Keratinocyte (primary cell): ENCODE measurements around the gene HMGCS1. TPM values are rescaled to one million over a fixed set of nuclear protein-coding genes. Genes with fewer than 3 reads are reported as not detected.

ENCODE experiments used
- DNase-seq: peaks from one replicate; pipeline ENCODE4 v3.0.0-alpha.2; 2011; ENCODE audit warnings: low read depth, missing footprints, low spot score
- FAIRE-seq: peaks from 2 replicates; lab custom pipeline; 2011; peaks lifted over from hg19 to GRCh38; lab: Jason Lieb, UNC
- H2AFZ ChIP-seq: 2 replicates; pipeline ENCODE4 v1.6.0; 2012; ENCODE audit warnings: low read length, control low read depth, inconsistent platforms; ENCODE audit not compliant: control insufficient read depth
- H3K27ac ChIP-seq: 2 replicates; pipeline ENCODE4 v1.5.1; 2011; ENCODE audit warnings: low read length; ENCODE audit not compliant: control insufficient read depth, insufficient read depth
- H3K27me3 ChIP-seq: 3 replicates; pipeline ENCODE4 v1.6.0; 2011; ENCODE audit warnings: low read length; ENCODE audit not compliant: control insufficient read depth, insufficient read depth; ENCODE audit errors: extremely low read depth
- H3K36me3 ChIP-seq, 2 experiments: 2 replicates in 1 of 2; 3 replicates in 1 of 2; pipeline ENCODE4 v1.5.1; 2011; ENCODE audit warnings: low read length in 2 of 2, mild to moderate bottlenecking in 1 of 2; ENCODE audit not compliant: control insufficient read depth in 2 of 2, insufficient read depth in 2 of 2; ENCODE audit errors: extremely low read depth in 1 of 2
- H3K4me1 ChIP-seq: 3 replicates; pipeline ENCODE4 v1.5.1; 2011; ENCODE audit warnings: low read length; ENCODE audit not compliant: control insufficient read depth, insufficient read depth; ENCODE audit errors: extremely low read depth
- H3K4me2 ChIP-seq: 3 replicates; pipeline ENCODE4 v1.6.0; 2011; ENCODE audit warnings: low read depth, low read length; ENCODE audit not compliant: control insufficient read depth, insufficient read depth; ENCODE audit errors: extremely low read depth
- H3K4me3 ChIP-seq, 3 experiments: fragments of 200-600 bp in 1 of 3; sonication (generic) in 1 of 3; 2 replicates in 2 of 3; 3 replicates in 1 of 3; pipeline ENCODE4 v1.5.1; 2011 to 2016; ENCODE audit warnings: low read length in 3 of 3, mild to moderate bottlenecking in 3 of 3, control low read depth in 2 of 3, inconsistent platforms in 1 of 3, low read depth in 1 of 3, mixed read lengths in 1 of 3, mixed run types in 1 of 3, moderate library complexity in 1 of 3; ENCODE audit not compliant: control insufficient read depth in 2 of 3, insufficient read depth in 2 of 3; ENCODE audit errors: extremely low read depth in 1 of 3
- H3K79me2 ChIP-seq: 2 replicates; pipeline ENCODE4 v1.6.0; 2012; ENCODE audit warnings: low read length; ENCODE audit not compliant: control insufficient read depth, insufficient read depth
- H3K9ac ChIP-seq: 3 replicates; pipeline ENCODE4 v1.6.0; 2011; ENCODE audit warnings: low read length; ENCODE audit not compliant: control insufficient read depth, insufficient read depth; ENCODE audit errors: extremely low read depth
- H3K9me1 ChIP-seq: 3 replicates; pipeline ENCODE4 v1.6.0; 2011; ENCODE audit warnings: low read length; ENCODE audit not compliant: control insufficient read depth, insufficient read depth; ENCODE audit errors: extremely low read depth
- H3K9me3 ChIP-seq: 2 replicates; pipeline ENCODE4 v1.5.1; 2012; ENCODE audit warnings: low read depth, low read length; ENCODE audit not compliant: control insufficient read depth
- H4K20me1 ChIP-seq: 3 replicates; pipeline ENCODE4 v1.6.0; 2011; ENCODE audit warnings: low read length; ENCODE audit not compliant: control insufficient read depth, insufficient read depth; ENCODE audit errors: extremely low read depth
- EZH2 ChIP-seq: IDR thresholded peaks from one replicate; pipeline ENCODE4 v1.6.1; 2012; ENCODE audit warnings: inconsistent platforms, mild to moderate bottlenecking, low read length, moderate library complexity
- dilution Hi-C: fragments of 300-500 bp; cut with MboI; formaldehyde crosslinking; loops from one replicate; pipeline ENCODE4 v1.7.0; 2020; ENCODE audit warnings: low sequenced_read_pairs; ENCODE audit not compliant: extremely low pct_ligation_motif_present
- polyA plus RNA-seq, 5 experiments: library from polyadenylated mRNA; depleted of rRNA in 3 of 5; stranded (reverse) in 3 of 5; stranded (forward) in 1 of 5; unstranded in 1 of 5; fragments of >200 nt; gene quantifications; 1 replicate in 1 of 5; 2 replicates in 3 of 5; 3 replicates in 1 of 5; pipeline versions ENCODE4 v1.2.1 to v1.2.3, GENCODE V29; 2011 to 2012; ENCODE audit warnings: missing spikeins in 2 of 5, low read depth in 1 of 5, low replicate concordance in 1 of 5
- TF ChIP-seq, protein P1 (sequence below), 3 experiments: IDR thresholded peaks in 1 of 3; conservative IDR thresholded peaks in 1 of 3; optimal IDR thresholded peaks in 1 of 3; 2 replicates in 2 of 3; 3 replicates in 1 of 3; pipeline versions ENCODE3 to v1.5.1; 2011; ENCODE audit warnings: low read length in 3 of 3, mild to moderate bottlenecking in 3 of 3, moderate library complexity in 2 of 3, control low read depth in 1 of 3, inconsistent platforms in 1 of 3; ENCODE audit not compliant: insufficient read depth in 2 of 3; ENCODE audit errors: extremely low read depth in 1 of 3

Gene HMGCS1
- polyA plus RNA-seq, 1 donor (not counting 4 experiments of a cell fraction or from before 2014, with no cell fraction given) = 512 TPM

DNA sequence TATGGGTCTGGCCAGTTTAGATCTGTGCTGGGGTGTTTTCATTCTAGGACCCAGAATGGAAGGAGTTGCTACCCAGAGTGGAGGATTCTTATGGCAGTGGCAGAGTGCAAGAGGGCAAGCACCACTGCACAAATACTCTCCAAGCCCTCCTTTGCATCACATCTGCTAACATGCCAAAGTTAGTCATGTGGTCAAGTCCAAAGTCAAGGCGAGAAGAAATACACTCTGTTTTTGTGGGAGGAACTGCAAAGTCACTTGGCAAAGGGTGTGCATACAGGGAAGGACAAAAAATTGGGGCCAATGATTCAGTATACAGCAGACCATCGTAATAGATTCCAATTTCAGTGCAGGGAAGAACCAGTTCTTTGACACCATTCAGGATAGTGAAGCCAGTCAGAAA lies 43.9 kb upstream of the HMGCS1 start:
- DNase-seq (no peak), FAIRE-seq (no peak)
- H3K27me3 ChIP-seq = no peaks in the 10 kb centered on the region
- H3K27ac ChIP-seq = no peak overlapping the region
- no peaks in the 10 kb centered on the region for H3K36me3 ChIP-seq
- H3K4me3 ChIP-seq = no peak overlapping the region
- no peaks in the 10 kb centered on the region for H3K79me2 ChIP-seq
- H3K9ac ChIP-seq = no peak overlapping the region
- H3K9me1 ChIP-seq = no peaks in the 10 kb centered on the region
- no peak overlapping the region for H3K4me2 ChIP-seq
- H3K4me1 ChIP-seq = peaks cover 8% of the 10 kb centered on the region
- dilution Hi-C loops = no loop called here
- H4K20me1 ChIP-seq = no peaks in the 10 kb centered on the region
- H2AFZ ChIP-seq = no peak overlapping the region
- peaks cover 4% of the 10 kb centered on the region for H3K9me3 ChIP-seq
- TF ChIP-seq, protein P1, sequence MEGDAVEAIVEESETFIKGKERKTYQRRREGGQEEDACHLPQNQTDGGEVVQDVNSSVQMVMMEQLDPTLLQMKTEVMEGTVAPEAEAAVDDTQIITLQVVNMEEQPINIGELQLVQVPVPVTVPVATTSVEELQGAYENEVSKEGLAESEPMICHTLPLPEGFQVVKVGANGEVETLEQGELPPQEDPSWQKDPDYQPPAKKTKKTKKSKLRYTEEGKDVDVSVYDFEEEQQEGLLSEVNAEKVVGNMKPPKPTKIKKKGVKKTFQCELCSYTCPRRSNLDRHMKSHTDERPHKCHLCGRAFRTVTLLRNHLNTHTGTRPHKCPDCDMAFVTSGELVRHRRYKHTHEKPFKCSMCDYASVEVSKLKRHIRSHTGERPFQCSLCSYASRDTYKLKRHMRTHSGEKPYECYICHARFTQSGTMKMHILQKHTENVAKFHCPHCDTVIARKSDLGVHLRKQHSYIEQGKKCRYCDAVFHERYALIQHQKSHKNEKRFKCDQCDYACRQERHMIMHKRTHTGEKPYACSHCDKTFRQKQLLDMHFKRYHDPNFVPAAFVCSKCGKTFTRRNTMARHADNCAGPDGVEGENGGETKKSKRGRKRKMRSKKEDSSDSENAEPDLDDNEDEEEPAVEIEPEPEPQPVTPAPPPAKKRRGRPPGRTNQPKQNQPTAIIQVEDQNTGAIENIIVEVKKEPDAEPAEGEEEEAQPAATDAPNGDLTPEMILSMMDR (optimal IDR thresholded peaks at IDR 0.05 in 1 of 3, IDR thresholded peaks at IDR 0.05 in 1 of 3, conservative IDR thresholded peaks at IDR 0.05 in 1 of 3; ENCODE audit: extremely low read depth in 1 of 3, insufficient read depth in 2 of 3, low read length in 3 of 3) = no peak
- no peak for TF ChIP-seq EZH2

DNA sequence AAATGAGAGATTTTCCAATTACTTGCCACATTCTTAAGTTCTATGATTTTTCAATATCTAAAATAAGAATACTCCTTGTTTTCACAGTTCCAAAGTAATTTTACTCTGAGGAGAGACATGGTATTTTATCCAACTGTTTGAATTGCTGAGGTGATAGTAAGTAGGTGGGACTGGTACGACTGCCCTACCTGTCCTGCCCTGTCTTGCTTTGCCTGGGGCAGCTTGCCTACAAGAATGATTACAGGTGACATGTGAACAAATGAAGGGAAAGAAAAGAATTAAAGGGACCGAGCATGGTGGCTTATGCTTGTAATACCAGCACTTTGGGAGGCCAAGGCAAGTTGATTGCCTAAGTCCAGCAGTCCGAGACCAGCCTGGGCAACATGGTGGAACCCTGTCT lies 41.6 kb upstream of the HMGCS1 start:
- no peak overlapping the region for H3K27ac ChIP-seq
- no peaks in the 10 kb centered on the region for H4K20me1 ChIP-seq
- H3K36me3 ChIP-seq = no peaks in the 10 kb centered on the region
- H3K9ac ChIP-seq = no peak overlapping the region
- no peaks in the 10 kb centered on the region for H3K9me1 ChIP-seq
- peaks cover 8% of the 10 kb centered on the region for H3K4me1 ChIP-seq
- dilution Hi-C loops = no loop called here
- no peaks in the 10 kb centered on the region for H3K27me3 ChIP-seq
- TF ChIP-seq EZH2 = no peak
- TF ChIP-seq, protein P1 (optimal IDR thresholded peaks at IDR 0.05 in 1 of 3, IDR thresholded peaks at IDR 0.05 in 1 of 3, conservative IDR thresholded peaks at IDR 0.05 in 1 of 3; ENCODE audit: extremely low read depth in 1 of 3, insufficient read depth in 2 of 3, low read length in 3 of 3) = no peak
- no peak overlapping the region for H3K4me3 ChIP-seq
- no peaks in the 10 kb centered on the region for H3K9me3 ChIP-seq
- H3K4me2 ChIP-seq = peak overlapping the region; percentile 41
- no peaks in the 10 kb centered on the region for H3K79me2 ChIP-seq
- FAIRE-seq (no peak), DNase-seq (no peak)
- H2AFZ ChIP-seq = no peak overlapping the region
